ENCODE results near the gene APOC4. TPM values are rescaled to one million over a fixed set of nuclear protein-coding genes. Genes with fewer than 3 reads are reported as not detected.

APOC4 gene
- polyA plus RNA-seq, 4 donors: 0.51 TPM; not detected in 3

- DNase-seq (ENCODE audit: low read depth in 4 of 4, low spot score in 2 of 4): no peak
Observed at GRCh38 chr19:44992336-44993163, 50.5 kb downstream of the APOC4 start.

DNA sequence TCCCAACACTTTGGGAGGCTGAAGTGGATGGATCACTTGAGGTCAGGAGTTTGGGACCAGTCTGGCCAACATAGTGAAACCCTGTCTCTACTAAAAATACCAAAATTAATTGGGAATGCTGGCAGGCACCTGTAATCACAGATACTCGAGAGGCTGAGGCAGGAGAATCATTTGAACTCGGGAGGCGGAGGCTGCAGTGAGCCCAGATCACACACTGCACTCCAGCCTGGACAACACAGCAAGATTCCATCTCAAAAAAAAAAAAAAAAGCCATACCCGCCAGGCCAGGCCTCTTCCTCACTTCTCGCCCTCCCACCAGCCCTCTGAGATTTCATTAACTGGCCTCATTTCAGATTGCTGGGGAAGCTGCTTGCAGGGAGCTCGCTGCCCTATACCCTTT is 51.5 kb downstream of the APOC4 start:
- DNase-seq (ENCODE audit: low read depth in 4 of 4, low spot score in 2 of 4): no peak

- no peak for DNase-seq (ENCODE audit: low read depth in 4 of 4, low spot score in 2 of 4)
Observed at GRCh38 chr19:44993926-44994537, 52.0 kb downstream of the APOC4 start.

Other genes starting within 250 kb of the APOC4 start
- not detected for gene CEACAM16, start 243.1 kb upstream of the APOC4 start, polyA plus RNA-seq (ENCODE audit: insufficient read length in 4 of 4)
- 1 to 10 TPM; 5.3 to 10.0 (median 8.8) TPM for gene BCL3, start 193.5 kb upstream of the APOC4 start, polyA plus RNA-seq (ENCODE audit: insufficient read length in 4 of 4)
- gene CBLC, start 164.3 kb upstream of the APOC4 start, polyA plus RNA-seq (ENCODE audit: insufficient read length in 4 of 4): 1 to 10 TPM; 5.0 to 7.8 (median 6.9) TPM
- 100 to 1,000 TPM; 409 to 745 (median 689) TPM for gene BCAM, start 133.1 kb upstream of the APOC4 start, polyA plus RNA-seq (ENCODE audit: insufficient read length in 4 of 4)
- 100 to 1,000 TPM; 150 to 188 (median 163) TPM for gene NECTIN2, start 95.9 kb upstream of the APOC4 start, polyA plus RNA-seq (ENCODE audit: insufficient read length in 4 of 4)
- gene TOMM40, start 51.0 kb upstream of the APOC4 start, polyA plus RNA-seq (ENCODE audit: insufficient read length in 4 of 4): 10 to 100 TPM; 40.5 to 59.2 (median 49.0) TPM
- 100 to 1,000 TPM; 315 to 432 (median 415) TPM for gene APOE, start 36.4 kb upstream of the APOC4 start, polyA plus RNA-seq (ENCODE audit: insufficient read length in 4 of 4)
- gene APOC1, start 27.6 kb upstream of the APOC4 start, polyA plus RNA-seq (ENCODE audit: insufficient read length in 4 of 4): 10 to 100 TPM in 2 of 4 donors, 1 to 10 TPM in 2; 8.7 to 26.2 (median 10.1) TPM
- gene APOC2, start 3.8 kb downstream of the APOC4 start, polyA plus RNA-seq (ENCODE audit: insufficient read length in 4 of 4): 10 to 100 TPM in 2 of 4 donors, 1 to 10 TPM in 2; 5.5 to 21.4 (median 8.5) TPM
- gene CLPTM1, start 13.1 kb downstream of the APOC4 start, polyA plus RNA-seq (ENCODE audit: insufficient read length in 4 of 4): 100 to 1,000 TPM; 112 to 140 (median 116) TPM
- 1 to 10 TPM; 4.0 to 7.4 (median 6.8) TPM for gene RELB, start 59.2 kb downstream of the APOC4 start, polyA plus RNA-seq (ENCODE audit: insufficient read length in 4 of 4)
- gene CLASRP, start 96.8 kb downstream of the APOC4 start, polyA plus RNA-seq (ENCODE audit: insufficient read length in 4 of 4): 10 to 100 TPM; 56.3 to 89.1 (median 73.0) TPM
- gene ZNF296, start 134.2 kb downstream of the APOC4 start, polyA plus RNA-seq (ENCODE audit: insufficient read length in 4 of 4): 1 to 10 TPM in 3 of 4 donors, under 1 TPM in 1; 0.35 to 2.3 (median 1.6) TPM
- 10 to 100 TPM; 19.2 to 25.0 (median 22.6) TPM for gene GEMIN7, start 137.0 kb downstream of the APOC4 start, polyA plus RNA-seq (ENCODE audit: insufficient read length in 4 of 4)
- gene PPP1R37, start 150.9 kb downstream of the APOC4 start, polyA plus RNA-seq (ENCODE audit: insufficient read length in 4 of 4): 10 to 100 TPM; 19.4 to 36.6 (median 32.4) TPM
- gene NKPD1, start 218.7 kb downstream of the APOC4 start, polyA plus RNA-seq (ENCODE audit: insufficient read length in 4 of 4): under 1 TPM; 0.13 to 0.39 (median 0.20) TPM
- gene TRAPPC6A, start 236.0 kb downstream of the APOC4 start, polyA plus RNA-seq (ENCODE audit: insufficient read length in 4 of 4): 10 to 100 TPM; 32.7 to 51.4 (median 44.5) TPM
- gene BLOC1S3, start 236.5 kb downstream of the APOC4 start, polyA plus RNA-seq (ENCODE audit: insufficient read length in 4 of 4): 10 to 100 TPM in 3 of 4 donors, 1 to 10 TPM in 1; 7.9 to 13.0 (median 10.5) TPM

Data from left renal cortex interstitium (tissue), 4 donors.